H1 (cell line): ENCODE results near the gene RASSF10. TPM values are rescaled to one million over a fixed set of nuclear protein-coding genes. Genes with fewer than 3 reads are reported as not detected.

ENCODE experiments used
- EGR1 ChIP-seq: IDR thresholded peaks from 2 replicates; pipeline ENCODE4 v1.6.1; 2011; ENCODE audit warnings: low read depth, low read length, borderline replicate concordance
- EZH2 ChIP-seq: fragments of 200-600 bp; sonication (generic); IDR thresholded peaks from 2 replicates; pipeline ENCODE4 v1.7.1; 2012; ENCODE audit warnings: low read depth, mild to moderate bottlenecking, moderate library complexity, low read length, inconsistent platforms; ENCODE audit not compliant: severe bottlenecking
- HDAC2 ChIP-seq, 2 experiments: fragments of 300-600 bp in 1 of 2; sonication (generic) in 1 of 2; IDR thresholded peaks; 2 replicates each; pipeline ENCODE4 v1.6.1; 2011 to 2012; ENCODE audit warnings: low read depth in 2 of 2, low read length in 2 of 2, mild to moderate bottlenecking in 2 of 2, moderate library complexity in 2 of 2, borderline replicate concordance in 1 of 2, inconsistent platforms in 1 of 2
- ZNF274 ChIP-seq: IDR thresholded peaks from 2 replicates; pipeline ENCODE4 v1.7.0; 2012; ENCODE audit warnings: low read length, borderline replicate concordance; ENCODE audit errors: extremely low read depth
- polyA plus RNA-seq, 7 experiments: library from polyadenylated mRNA; depleted of rRNA in 3 of 7; stranded (reverse) in 5 of 7; unstranded in 2 of 7; fragments of >200 nt in 5 of 7; fragments of 200-250 nt in 2 of 7; gene quantifications; 1 replicate in 5 of 7; 2 replicates in 1 of 7; 4 replicates in 1 of 7; pipeline versions ENCODE4 v1.2.1 to v1.2.3, GENCODE V29; 2011 to 2013; ENCODE audit warnings: missing spikeins in 2 of 7, mixed read lengths in 2 of 7
- total RNA-seq: library from RNA; stranded (reverse); fragmentation: NEBNext Ultra II Directional; extraction: Animal tissue kit (Norgen Biotek cat#: 25700); gene quantifications from 2 replicates; pipeline ENCODE4 v1.2.1, GENCODE V29; 2021
- TF ChIP-seq, protein P1 (sequence below): fragments of 300-600 bp; sonication (generic); IDR thresholded peaks from 2 replicates; pipeline ENCODE4 v1.7.1; 2012; ENCODE audit warnings: low read length, moderate library complexity, mild to moderate bottlenecking, inconsistent platforms; ENCODE audit not compliant: insufficient replicate concordance
- TF ChIP-seq, protein P2 (sequence below): IDR thresholded peaks from 2 replicates; pipeline ENCODE4 v1.6.1; 2012; ENCODE audit warnings: low read length, inconsistent platforms
- TF ChIP-seq, protein P3 (sequence below): IDR thresholded peaks from 2 replicates; pipeline ENCODE4 v1.6.1; 2011; ENCODE audit warnings: low read depth, mild to moderate bottlenecking, low read length; ENCODE audit not compliant: insufficient read depth

Gene RASSF10
- total and polyA plus RNA-seq, 2 of the 8 experiments (the other 6 are each of a cell fraction or from before 2014, with no cell fraction given) = 0.51 to 1.8 TPM

DNA sequence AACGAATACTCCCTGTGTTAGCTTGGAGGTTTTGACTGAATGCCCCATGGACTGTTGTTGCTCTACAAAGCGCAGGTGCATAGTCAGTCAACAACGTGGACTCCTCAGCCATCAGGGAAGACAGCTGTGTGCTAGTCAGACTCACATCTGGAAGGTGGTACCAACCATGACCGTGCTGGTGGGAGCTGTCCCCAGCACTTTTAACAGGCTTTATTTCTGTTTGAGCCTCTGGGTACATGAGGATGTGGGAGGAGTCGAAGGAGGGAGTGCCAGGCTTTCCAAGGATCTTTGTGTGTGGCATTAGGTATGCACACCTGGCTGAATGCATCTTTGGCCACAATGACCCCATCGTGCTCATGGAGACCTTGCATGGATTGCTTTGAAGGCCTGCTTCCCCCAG, 6.6 kb downstream of the RASSF10 start (continued):
- TF ChIP-seq, protein P1, sequence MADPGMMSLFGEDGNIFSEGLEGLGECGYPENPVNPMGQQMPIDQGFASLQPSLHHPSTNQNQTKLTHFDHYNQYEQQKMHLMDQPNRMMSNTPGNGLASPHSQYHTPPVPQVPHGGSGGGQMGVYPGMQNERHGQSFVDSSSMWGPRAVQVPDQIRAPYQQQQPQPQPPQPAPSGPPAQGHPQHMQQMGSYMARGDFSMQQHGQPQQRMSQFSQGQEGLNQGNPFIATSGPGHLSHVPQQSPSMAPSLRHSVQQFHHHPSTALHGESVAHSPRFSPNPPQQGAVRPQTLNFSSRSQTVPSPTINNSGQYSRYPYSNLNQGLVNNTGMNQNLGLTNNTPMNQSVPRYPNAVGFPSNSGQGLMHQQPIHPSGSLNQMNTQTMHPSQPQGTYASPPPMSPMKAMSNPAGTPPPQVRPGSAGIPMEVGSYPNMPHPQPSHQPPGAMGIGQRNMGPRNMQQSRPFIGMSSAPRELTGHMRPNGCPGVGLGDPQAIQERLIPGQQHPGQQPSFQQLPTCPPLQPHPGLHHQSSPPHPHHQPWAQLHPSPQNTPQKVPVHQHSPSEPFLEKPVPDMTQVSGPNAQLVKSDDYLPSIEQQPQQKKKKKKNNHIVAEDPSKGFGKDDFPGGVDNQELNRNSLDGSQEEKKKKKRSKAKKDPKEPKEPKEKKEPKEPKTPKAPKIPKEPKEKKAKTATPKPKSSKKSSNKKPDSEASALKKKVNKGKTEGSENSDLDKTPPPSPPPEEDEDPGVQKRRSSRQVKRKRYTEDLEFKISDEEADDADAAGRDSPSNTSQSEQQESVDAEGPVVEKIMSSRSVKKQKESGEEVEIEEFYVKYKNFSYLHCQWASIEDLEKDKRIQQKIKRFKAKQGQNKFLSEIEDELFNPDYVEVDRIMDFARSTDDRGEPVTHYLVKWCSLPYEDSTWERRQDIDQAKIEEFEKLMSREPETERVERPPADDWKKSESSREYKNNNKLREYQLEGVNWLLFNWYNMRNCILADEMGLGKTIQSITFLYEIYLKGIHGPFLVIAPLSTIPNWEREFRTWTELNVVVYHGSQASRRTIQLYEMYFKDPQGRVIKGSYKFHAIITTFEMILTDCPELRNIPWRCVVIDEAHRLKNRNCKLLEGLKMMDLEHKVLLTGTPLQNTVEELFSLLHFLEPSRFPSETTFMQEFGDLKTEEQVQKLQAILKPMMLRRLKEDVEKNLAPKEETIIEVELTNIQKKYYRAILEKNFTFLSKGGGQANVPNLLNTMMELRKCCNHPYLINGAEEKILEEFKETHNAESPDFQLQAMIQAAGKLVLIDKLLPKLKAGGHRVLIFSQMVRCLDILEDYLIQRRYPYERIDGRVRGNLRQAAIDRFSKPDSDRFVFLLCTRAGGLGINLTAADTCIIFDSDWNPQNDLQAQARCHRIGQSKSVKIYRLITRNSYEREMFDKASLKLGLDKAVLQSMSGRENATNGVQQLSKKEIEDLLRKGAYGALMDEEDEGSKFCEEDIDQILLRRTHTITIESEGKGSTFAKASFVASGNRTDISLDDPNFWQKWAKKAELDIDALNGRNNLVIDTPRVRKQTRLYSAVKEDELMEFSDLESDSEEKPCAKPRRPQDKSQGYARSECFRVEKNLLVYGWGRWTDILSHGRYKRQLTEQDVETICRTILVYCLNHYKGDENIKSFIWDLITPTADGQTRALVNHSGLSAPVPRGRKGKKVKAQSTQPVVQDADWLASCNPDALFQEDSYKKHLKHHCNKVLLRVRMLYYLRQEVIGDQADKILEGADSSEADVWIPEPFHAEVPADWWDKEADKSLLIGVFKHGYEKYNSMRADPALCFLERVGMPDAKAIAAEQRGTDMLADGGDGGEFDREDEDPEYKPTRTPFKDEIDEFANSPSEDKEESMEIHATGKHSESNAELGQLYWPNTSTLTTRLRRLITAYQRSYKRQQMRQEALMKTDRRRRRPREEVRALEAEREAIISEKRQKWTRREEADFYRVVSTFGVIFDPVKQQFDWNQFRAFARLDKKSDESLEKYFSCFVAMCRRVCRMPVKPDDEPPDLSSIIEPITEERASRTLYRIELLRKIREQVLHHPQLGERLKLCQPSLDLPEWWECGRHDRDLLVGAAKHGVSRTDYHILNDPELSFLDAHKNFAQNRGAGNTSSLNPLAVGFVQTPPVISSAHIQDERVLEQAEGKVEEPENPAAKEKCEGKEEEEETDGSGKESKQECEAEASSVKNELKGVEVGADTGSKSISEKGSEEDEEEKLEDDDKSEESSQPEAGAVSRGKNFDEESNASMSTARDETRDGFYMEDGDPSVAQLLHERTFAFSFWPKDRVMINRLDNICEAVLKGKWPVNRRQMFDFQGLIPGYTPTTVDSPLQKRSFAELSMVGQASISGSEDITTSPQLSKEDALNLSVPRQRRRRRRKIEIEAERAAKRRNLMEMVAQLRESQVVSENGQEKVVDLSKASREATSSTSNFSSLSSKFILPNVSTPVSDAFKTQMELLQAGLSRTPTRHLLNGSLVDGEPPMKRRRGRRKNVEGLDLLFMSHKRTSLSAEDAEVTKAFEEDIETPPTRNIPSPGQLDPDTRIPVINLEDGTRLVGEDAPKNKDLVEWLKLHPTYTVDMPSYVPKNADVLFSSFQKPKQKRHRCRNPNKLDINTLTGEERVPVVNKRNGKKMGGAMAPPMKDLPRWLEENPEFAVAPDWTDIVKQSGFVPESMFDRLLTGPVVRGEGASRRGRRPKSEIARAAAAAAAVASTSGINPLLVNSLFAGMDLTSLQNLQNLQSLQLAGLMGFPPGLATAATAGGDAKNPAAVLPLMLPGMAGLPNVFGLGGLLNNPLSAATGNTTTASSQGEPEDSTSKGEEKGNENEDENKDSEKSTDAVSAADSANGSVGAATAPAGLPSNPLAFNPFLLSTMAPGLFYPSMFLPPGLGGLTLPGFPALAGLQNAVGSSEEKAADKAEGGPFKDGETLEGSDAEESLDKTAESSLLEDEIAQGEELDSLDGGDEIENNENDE = no peak
- TF ChIP-seq EGR1 (no peak), EZH2 (no peak), ZNF274 (no peak), HDAC2 (IDR thresholded peaks at IDR 0.05; ENCODE audit: borderline replicate concordance in 1 of 2, low read depth in 2 of 2, low read length in 2 of 2) (no peak)
- TF ChIP-seq, protein P2, sequence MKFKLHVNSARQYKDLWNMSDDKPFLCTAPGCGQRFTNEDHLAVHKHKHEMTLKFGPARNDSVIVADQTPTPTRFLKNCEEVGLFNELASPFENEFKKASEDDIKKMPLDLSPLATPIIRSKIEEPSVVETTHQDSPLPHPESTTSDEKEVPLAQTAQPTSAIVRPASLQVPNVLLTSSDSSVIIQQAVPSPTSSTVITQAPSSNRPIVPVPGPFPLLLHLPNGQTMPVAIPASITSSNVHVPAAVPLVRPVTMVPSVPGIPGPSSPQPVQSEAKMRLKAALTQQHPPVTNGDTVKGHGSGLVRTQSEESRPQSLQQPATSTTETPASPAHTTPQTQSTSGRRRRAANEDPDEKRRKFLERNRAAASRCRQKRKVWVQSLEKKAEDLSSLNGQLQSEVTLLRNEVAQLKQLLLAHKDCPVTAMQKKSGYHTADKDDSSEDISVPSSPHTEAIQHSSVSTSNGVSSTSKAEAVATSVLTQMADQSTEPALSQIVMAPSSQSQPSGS = no peak
- TF ChIP-seq, protein P3, sequence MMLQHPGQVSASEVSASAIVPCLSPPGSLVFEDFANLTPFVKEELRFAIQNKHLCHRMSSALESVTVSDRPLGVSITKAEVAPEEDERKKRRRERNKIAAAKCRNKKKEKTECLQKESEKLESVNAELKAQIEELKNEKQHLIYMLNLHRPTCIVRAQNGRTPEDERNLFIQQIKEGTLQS = no peak
